Neural cell (in vitro differentiated cells): ENCODE measurements around the gene ZNF691.

Experiments used
- CTCF ChIP-seq: fragments of 450-650 bp; IDR thresholded peaks from 2 replicates; pipeline ENCODE4 v1.5.1; 2014; ENCODE audit warnings: antibody characterized with exemption, mild to moderate bottlenecking, moderate library complexity; ENCODE audit not compliant: poor library complexity, severe bottlenecking
- TAF1 ChIP-seq: IDR thresholded peaks from 2 replicates; pipeline ENCODE4 v1.6.1; 2012; ENCODE audit warnings: low read depth

GRCh38 chr1:42833981-42834380 is 12.4 kb upstream of the ZNF691 start:
- TF ChIP-seq TAF1 (no peak), CTCF (no peak)
